Testis (tissue), 3 donors: ENCODE data around the gene GATA2. TPM values are rescaled to one million over a fixed set of nuclear protein-coding genes. Genes with fewer than 3 reads are reported as not detected.

Experiments
- DNase-seq: peaks from one replicate; pipeline ENCODE4 v3.0.0-alpha.2; 2019
- H3K27ac ChIP-seq, 2 donors: fragments of 200-600 bp; sonication (generic); one replicate each; pipeline ENCODE4 v1.5.1; 2019
- H3K27me3 ChIP-seq: fragments of 200-600 bp; sonication (generic); one replicate; pipeline ENCODE4 v1.5.1; 2019
- H3K36me3 ChIP-seq: fragments of 200-600 bp; sonication (generic); one replicate; pipeline ENCODE4 v1.5.1; 2017; ENCODE audit warnings: low read depth; ENCODE audit errors: missing control alignments
- H3K4me1 ChIP-seq: fragments of 200-600 bp; sonication (generic); one replicate; pipeline ENCODE4 v1.5.1; 2019
- H3K4me3 ChIP-seq, 2 donors: fragments of 200-600 bp; sonication (generic); one replicate each; pipeline ENCODE4 v1.5.1; 2017 to 2019
- H3K9me3 ChIP-seq: fragments of 200-600 bp; sonication (generic); one replicate; pipeline ENCODE4 v1.5.1; 2017
- CTCF ChIP-seq, 3 experiments: fragments of 450-650 bp in 2 of 3; fragments of 200-600 bp in 1 of 3; sonication (generic) in 1 of 3; IDR thresholded peaks; one replicate each; pipeline ENCODE4 v1.5.1; 2016 to 2019; ENCODE audit warnings: antibody characterized with exemption in 3 of 3, mild to moderate bottlenecking in 2 of 3, moderate library complexity in 1 of 3
- POLR2A ChIP-seq: fragments of 450-650 bp; IDR thresholded peaks from one replicate; pipeline ENCODE4 v1.6.1; 2017; ENCODE audit warnings: antibody characterized with exemption, mild to moderate bottlenecking, moderate library complexity
- WGBS, 2 donors: methylation state at CpG; one replicate each; pipeline ENCODE4 v1.1.5; 2018; 5-methylcytosine and 5-hydroxymethylcytosine counted together
- intact Hi-C: fragments of 100-400 bp; cut with DNase I; formaldehyde crosslinking; loops from one replicate; pipeline ENCODE4 v1.15.1; 2023; ENCODE audit warnings: low total_unique reads
- polyA plus RNA-seq: library from polyadenylated mRNA; stranded (reverse); fragments of 350-450 nt; fragmentation: Illumina TruSeq; extraction: RNeasy Lipid Tissue Mini Kit (QIAGEN cat#74804); gene quantifications from one replicate; pipeline ENCODE4 v1.2.3, GENCODE V29; 2014; ENCODE audit warnings: low read depth, low replicate concordance; ENCODE audit not compliant: insufficient read depth
- total RNA-seq, 2 donors: library from RNA; depleted of rRNA; stranded (reverse); fragments of >200 nt; gene quantifications; one replicate each; pipeline ENCODE4 v1.2.3, GENCODE V29; 2016

The GATA2 gene
- total and polyA plus RNA-seq, 3 donors from 2014 or later = 6.6 to 13.5 (median 11.9) TPM

GRCh38 chr3:128456776-128457715 is 36.0 kb downstream of the GATA2 start:
- TF ChIP-seq POLR2A = no peak
- TF ChIP-seq CTCF (IDR thresholded peaks at IDR 0.05) = no peak
- Histone ChIP-seq H3K27ac (no peak overlapping the region), H3K9me3 (no peaks in the 10 kb centered on the region), H3K4me1 (no peaks in the 10 kb centered on the region), H3K4me3 (no peak overlapping the region), H3K27me3 (no peaks in the 10 kb centered on the region), H3K36me3 (no peaks in the 10 kb centered on the region)
- intact Hi-C loops = no loop called here
- DNase-seq = no peak
- 73 to 77% methylated on average over 21 to 27 of the region's 27 CpGs for WGBS, 2 donors

DNA sequence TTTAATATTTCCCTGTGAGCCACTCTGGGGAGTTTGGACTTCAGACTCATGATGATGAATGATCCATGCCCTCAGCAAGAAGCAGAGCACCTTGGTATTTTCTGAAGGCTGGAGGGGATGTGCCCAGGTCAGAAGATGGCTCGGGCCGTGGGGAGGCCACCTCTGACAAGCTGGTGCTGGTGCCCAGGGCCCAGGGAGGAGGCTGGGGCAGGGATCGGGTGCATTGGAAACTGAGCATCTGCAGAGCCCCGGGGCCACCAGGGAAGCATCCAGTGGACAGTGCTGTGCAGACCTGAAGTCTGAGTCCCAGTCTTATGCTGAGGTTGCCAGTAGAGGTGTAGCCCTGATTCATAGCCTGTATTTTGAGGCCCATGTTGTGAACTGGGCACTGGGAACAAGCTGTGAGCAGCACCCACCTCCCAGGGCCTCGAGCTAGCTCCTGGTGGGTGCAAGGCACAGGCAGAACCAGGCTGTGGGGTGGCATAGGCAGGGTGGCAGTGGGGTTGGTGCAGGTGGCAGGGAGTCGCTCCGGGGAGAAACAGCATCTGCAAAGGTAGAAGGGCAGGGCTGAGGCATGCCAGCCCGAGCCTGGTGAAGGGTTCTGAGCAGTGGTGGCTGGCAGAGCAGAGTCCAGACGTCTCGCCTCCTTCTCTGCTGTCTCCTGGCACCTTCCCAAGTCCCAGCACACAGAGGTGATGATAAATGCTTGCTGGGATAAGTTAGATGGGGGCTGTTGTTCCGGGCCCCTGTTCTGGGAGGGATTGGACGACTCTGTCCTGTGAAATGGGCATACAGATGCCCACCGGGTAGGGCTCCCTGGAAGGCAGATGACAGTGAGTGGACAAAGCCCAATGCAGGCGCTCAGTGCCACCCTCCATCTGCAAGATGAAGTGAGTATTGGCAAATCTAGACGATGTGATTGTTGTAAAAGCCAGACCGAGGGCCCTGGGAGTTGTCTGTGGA is 36.9 kb downstream of the GATA2 start:
- TF ChIP-seq POLR2A = no peak
- TF ChIP-seq CTCF (IDR thresholded peaks at IDR 0.05) = no peak
- WGBS, 2 donors = 72 to 79% methylated on average over 13 to 16 of the region's 16 CpGs
- DNase-seq = no peak
- Histone ChIP-seq H3K27ac (no peak overlapping the region), H3K9me3 (no peaks in the 10 kb centered on the region), H3K4me1 (no peaks in the 10 kb centered on the region), H3K36me3 (no peaks in the 10 kb centered on the region), H3K27me3 (no peaks in the 10 kb centered on the region), H3K4me3 (no peak overlapping the region)
- intact Hi-C loops = no loop called here

DNA sequence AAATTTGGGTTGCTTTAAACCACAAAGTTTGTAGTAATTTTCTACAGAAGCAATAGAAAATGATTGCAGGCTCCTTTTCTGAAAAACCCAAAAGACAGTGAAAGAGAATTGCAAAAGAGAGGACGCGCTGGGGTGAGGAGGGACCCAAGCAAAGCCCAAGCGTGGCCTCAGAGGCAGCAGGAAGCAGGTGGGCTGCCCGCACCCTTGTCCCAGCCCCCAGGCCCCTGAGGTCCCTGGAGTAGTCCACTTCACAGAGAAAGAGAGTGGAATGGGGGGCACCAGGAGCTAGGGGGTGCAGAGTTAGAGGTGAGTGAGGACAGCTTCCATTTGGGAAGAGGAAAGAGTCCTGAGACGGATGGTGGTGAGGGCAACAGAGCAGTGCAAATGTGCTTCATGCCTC is 37.9 kb downstream of the GATA2 start:
- Histone ChIP-seq H3K9me3 (no peaks in the 10 kb centered on the region), H3K27ac (no peak overlapping the region), H3K4me3 (no peak overlapping the region), H3K36me3 (no peaks in the 10 kb centered on the region), H3K27me3 (no peaks in the 10 kb centered on the region), H3K4me1 (no peaks in the 10 kb centered on the region)
- 75 to 82% methylated on average over 5 of the region's 5 CpGs for whole genome bisulfite sequencing, 2 donors
- intact Hi-C loops = no loop called here
- DNase-seq = no peak
- TF ChIP-seq POLR2A (no peak), CTCF (IDR thresholded peaks at IDR 0.05) (no peak)

DNA sequence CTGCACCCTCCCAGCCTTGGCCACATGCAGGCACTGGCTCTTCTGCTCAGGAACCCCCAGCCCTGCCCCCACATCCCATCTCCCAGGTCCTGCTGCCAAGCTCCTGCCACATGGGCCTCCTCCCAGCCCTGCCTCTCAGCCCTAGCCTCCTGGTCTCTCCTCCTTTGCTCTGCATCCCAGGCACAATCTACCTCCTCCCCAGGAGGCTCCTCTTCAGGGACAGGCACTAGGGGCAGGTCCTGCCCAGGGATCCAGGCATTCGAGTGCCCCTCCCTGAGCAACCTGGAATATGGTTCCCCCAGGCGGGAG is 38.7 kb downstream of the GATA2 start:
- Histone ChIP-seq H3K4me1 (no peaks in the 10 kb centered on the region), H3K27ac (no peak overlapping the region), H3K36me3 (no peaks in the 10 kb centered on the region), H3K27me3 (no peaks in the 10 kb centered on the region), H3K9me3 (no peaks in the 10 kb centered on the region), H3K4me3 (no peak overlapping the region)
- intact Hi-C loops = no loop called here
- no peak for DNase-seq
- WGBS, 2 donors = 60 to 97% methylated on average over 1 to 2 of the region's 2 CpGs
- TF ChIP-seq CTCF (IDR thresholded peaks at IDR 0.05) (no peak), POLR2A (no peak)
